GM12873 (cell line): ENCODE results near the gene AK8.

Source experiments
- CTCF ChIP-seq: IDR thresholded peaks from 2 replicates; pipeline ENCODE4 v1.5.1; 2012; ENCODE audit warnings: low read depth, mild to moderate bottlenecking, moderate library complexity, low read length, control low read depth; ENCODE audit not compliant: insufficient read depth; ENCODE audit errors: missing control alignments

Gene AK8

GRCh38 chr9:132838291-132838690 is 39.8 kb downstream of the AK8 start:
- TF ChIP-seq CTCF: no peak

GRCh38 chr9:132837501-132838286 is 40.4 kb downstream of the AK8 start:
- TF ChIP-seq CTCF: no peak

GRCh38 chr9:132834343-132834742 is 43.7 kb downstream of the AK8 start:
- TF ChIP-seq CTCF: no peak

GRCh38 chr9:132833550-132834121 is 44.4 kb downstream of the AK8 start:
- no peak for TF ChIP-seq CTCF

- TF ChIP-seq CTCF: no peak
These were observed 45.8 kb downstream of the AK8 start for GRCh38 chr9:132832171-132832881.

GRCh38 chr9:132828201-132828770 is 49.8 kb downstream of the AK8 start:
- no peak for TF ChIP-seq CTCF

- TF ChIP-seq CTCF: no peak
These were observed 50.7 kb downstream of the AK8 start for GRCh38 chr9:132827366-132827765.
